HEK293T (cell line): ENCODE results near the gene NGEF.

Experiments used
- BHLHE40 ChIP-seq: fragments of 450-650 bp; IDR thresholded peaks from 2 replicates; pipeline ENCODE4 v1.6.1; 2016; ENCODE audit warnings: mild to moderate bottlenecking, moderate library complexity, borderline replicate concordance
- FOXA1 ChIP-seq: fragments of 450-650 bp; IDR thresholded peaks from 2 replicates; pipeline ENCODE4 v1.6.1; 2016; ENCODE audit warnings: mild to moderate bottlenecking
- FOXK2 ChIP-seq: fragments of 450-650 bp; IDR thresholded peaks from 2 replicates; pipeline ENCODE4 v1.6.1; 2016; ENCODE audit warnings: mild to moderate bottlenecking
- HDGF ChIP-seq: fragments of 450-650 bp; IDR thresholded peaks from 2 replicates; pipeline ENCODE4 v1.6.1; 2017; ENCODE audit warnings: antibody characterized with exemption, borderline replicate concordance
- L3MBTL2 ChIP-seq: fragments of 450-650 bp; conservative IDR thresholded peaks from 2 replicates; pipeline ENCODE4 v1.6.1; 2016; ENCODE audit warnings: mild to moderate bottlenecking
- LEF1 ChIP-seq: fragments of 450-650 bp; IDR thresholded peaks from 2 replicates; pipeline ENCODE4 v1.6.1; 2017; ENCODE audit warnings: mild to moderate bottlenecking, borderline replicate concordance
- SUZ12 ChIP-seq: fragments of 450-650 bp; IDR thresholded peaks from 2 replicates; pipeline ENCODE4 v1.6.1; 2016; ENCODE audit warnings: mild to moderate bottlenecking
- TARDBP ChIP-seq: fragments of 450-650 bp; IDR thresholded peaks from 2 replicates; pipeline ENCODE4 v1.6.1; 2016

GRCh38 chr2:232892843-232893242 lies 120.2 kb downstream of the NGEF start:
- TF ChIP-seq BHLHE40 = no peak
- no peak for TF ChIP-seq SUZ12
- no peak for TF ChIP-seq FOXA1
- TF ChIP-seq TARDBP = no peak
- no peak for TF ChIP-seq LEF1
- no peak for TF ChIP-seq FOXK2
- TF ChIP-seq L3MBTL2 = no peak
- TF ChIP-seq HDGF = no peak
